Tibial nerve (tissue), 4 donors: ENCODE data around the gene PLPP3. TPM values are rescaled to one million over a fixed set of nuclear protein-coding genes. Genes with fewer than 3 reads are reported as not detected.
A peak's percentile ranks its signal among the peaks of the same experiment; 100 is the strongest.

ENCODE experiments used
- DNase-seq, 2 donors: peaks; one replicate each; pipeline ENCODE4 v3.0.0-alpha.2; 2019; ENCODE audit warnings: low spot score in 2 of 2
- H3K27ac ChIP-seq, 4 donors: fragments of 200-600 bp; sonication (generic) in 3 of 4; one replicate each; pipeline ENCODE4 v1.5.1; 2017 to 2019; ENCODE audit warnings: mild to moderate bottlenecking in 1 of 4
- H3K27me3 ChIP-seq, 2 donors: fragments of 200-600 bp; sonication (generic) in 1 of 2; one replicate each; pipeline versions ENCODE4 v1.5.1 to v1.6.0; 2017 to 2019
- H3K36me3 ChIP-seq, 3 donors: fragments of 200-600 bp; sonication (generic); one replicate each; pipeline ENCODE4 v1.5.1; 2018 to 2019
- H3K4me1 ChIP-seq, 4 donors: fragments of 200-600 bp; sonication (generic) in 3 of 4; one replicate each; pipeline ENCODE4 v1.5.1; 2017 to 2019
- H3K4me3 ChIP-seq, 4 donors: fragments of 200-600 bp; sonication (generic) in 3 of 4; one replicate each; pipeline ENCODE4 v1.5.1; 2017 to 2019; ENCODE audit warnings: mild to moderate bottlenecking in 1 of 4, moderate library complexity in 1 of 4
- H3K9me3 ChIP-seq, 4 donors: fragments of 200-600 bp; sonication (generic) in 3 of 4; one replicate each; pipeline ENCODE4 v1.5.1; 2017 to 2019
- CTCF ChIP-seq, 5 experiments: fragments of 200-600 bp in 3 of 5; fragments of 450-650 bp in 2 of 5; sonication (generic) in 3 of 5; IDR thresholded peaks; one replicate each; pipeline ENCODE4 v1.5.1; 2016 to 2019; ENCODE audit warnings: antibody characterized with exemption in 5 of 5, mild to moderate bottlenecking in 3 of 5, moderate library complexity in 2 of 5
- EP300 ChIP-seq, 2 donors: sonication (generic); formaldehyde crosslinking; IDR thresholded peaks; one replicate each; pipeline ENCODE4 v1.6.1; 2017; ENCODE audit warnings: antibody characterized with exemption in 2 of 2, mild to moderate bottlenecking in 1 of 2
- POLR2A ChIP-seq, 2 donors: fragments of 450-650 bp; IDR thresholded peaks; one replicate each; pipeline ENCODE4 v1.6.1; 2017; ENCODE audit warnings: antibody characterized with exemption in 2 of 2, mild to moderate bottlenecking in 2 of 2, moderate library complexity in 2 of 2
- WGBS, 2 donors: methylation state at CpG; one replicate each; pipeline ENCODE4 v1.1.5; 2018; 5-methylcytosine and 5-hydroxymethylcytosine counted together
- total RNA-seq, 4 donors: library from RNA; depleted of rRNA; stranded (reverse); fragments of >200 nt; gene quantifications; one replicate each; pipeline ENCODE4 v1.1.0, GENCODE V29; 2016

Gene PLPP3
- total RNA-seq, 4 donors from 2014 or later, result 139 to 307 (median 267) TPM

GRCh38 chr1:56563568-56563967 lies 15.8 kb downstream of the PLPP3 start:
- DNase-seq, result no peak
- no peaks in the 10 kb centered on the region for H3K9me3 ChIP-seq
- no peak for TF ChIP-seq EP300 (IDR thresholded peaks at IDR 0.05)
- TF ChIP-seq POLR2A (IDR thresholded peaks at IDR 0.05), result no peak
- TF ChIP-seq CTCF (IDR thresholded peaks at IDR 0.05), result no peak
- no peak overlapping the region for H3K4me3 ChIP-seq
- H3K27ac ChIP-seq, result peak overlapping the region in 2 of 4 donors; percentile 38 to 65
- 47 to 49% methylated on average over 3 of the region's 3 CpGs for WGBS, 2 donors
- H3K4me1 ChIP-seq, result peaks cover 5 to 76% (median 35%) of the 10 kb centered on the region in 4 donors
- H3K27me3 ChIP-seq, result no peaks in the 10 kb centered on the region
- H3K36me3 ChIP-seq, result no peaks in the 10 kb centered on the region

GRCh38 chr1:56562891-56563452 lies 16.4 kb downstream of the PLPP3 start:
- Histone ChIP-seq H3K36me3 (no peaks in the 10 kb centered on the region), H3K27ac (peak overlapping the region in 2 of 4 donors; percentile 38 to 65), H3K9me3 (no peaks in the 10 kb centered on the region), H3K27me3 (no peaks in the 10 kb centered on the region), H3K4me1 (peaks cover 5 to 81% (median 35%) of the 10 kb centered on the region in 4 donors), H3K4me3 (no peak overlapping the region)
- TF ChIP-seq POLR2A (IDR thresholded peaks at IDR 0.05) (no peak), CTCF (IDR thresholded peaks at IDR 0.05) (no peak), EP300 (IDR thresholded peaks at IDR 0.05) (no peak)
- no peak for DNase-seq
- WGBS, 2 donors, result 30 to 43% methylated on average over 2 of the region's 2 CpGs

- no peak for DNase-seq
- Histone ChIP-seq H3K9me3 (no peaks in the 10 kb centered on the region), H3K4me3 (no peak overlapping the region), H3K36me3 (no peaks in the 10 kb centered on the region), H3K27me3 (no peaks in the 10 kb centered on the region), H3K27ac (peak overlapping the region in 1 of 4 donors; percentile 22), H3K4me1 (peaks cover 5 to 79% (median 32%) of the 10 kb centered on the region in 4 donors)
- TF ChIP-seq POLR2A (IDR thresholded peaks at IDR 0.05) (no peak), CTCF (IDR thresholded peaks at IDR 0.05) (no peak), EP300 (IDR thresholded peaks at IDR 0.05) (no peak)
- 82 to 83% methylated on average over 8 of the region's 8 CpGs for WGBS, 2 donors
Observed at GRCh38 chr1:56561227-56562019, 17.9 kb downstream of the PLPP3 start.

- TF ChIP-seq POLR2A (IDR thresholded peaks at IDR 0.05) (no peak), EP300 (IDR thresholded peaks at IDR 0.05) (no peak), CTCF (IDR thresholded peaks at IDR 0.05) (no peak)
- H3K27ac ChIP-seq, result peak overlapping the region in 2 of 4 donors; percentile 41 to 55
- DNase-seq, result no peak
- no peaks in the 10 kb centered on the region for H3K27me3 ChIP-seq
- no peaks in the 10 kb centered on the region for H3K9me3 ChIP-seq
- H3K36me3 ChIP-seq, result no peaks in the 10 kb centered on the region
- no peak overlapping the region for H3K4me3 ChIP-seq
- WGBS, 2 donors, result 30 to 33% methylated on average over 7 of the region's 7 CpGs
- peaks cover 0 to 76% (median 15%) of the 10 kb centered on the region in 4 donors for H3K4me1 ChIP-seq
Observed at GRCh38 chr1:56557746-56558145, 21.6 kb downstream of the PLPP3 start.

- Histone ChIP-seq H3K36me3 (no peaks in the 10 kb centered on the region), H3K4me1 (peaks cover 0 to 81% (median 18%) of the 10 kb centered on the region in 4 donors), H3K27ac (peak overlapping the region in 1 of 4 donors; percentile 33), H3K9me3 (no peaks in the 10 kb centered on the region), H3K4me3 (no peak overlapping the region), H3K27me3 (no peaks in the 10 kb centered on the region)
- 58 to 65% methylated on average over 2 of the region's 2 CpGs for WGBS, 2 donors
- TF ChIP-seq EP300 (IDR thresholded peaks at IDR 0.05), result no peak
- TF ChIP-seq CTCF (IDR thresholded peaks at IDR 0.05), result no peak
- DNase-seq, result no peak
Observed at GRCh38 chr1:56555448-56555847, 23.9 kb downstream of the PLPP3 start.
